ENCODE results near the gene MBD2.

MBD2 gene, protein sequence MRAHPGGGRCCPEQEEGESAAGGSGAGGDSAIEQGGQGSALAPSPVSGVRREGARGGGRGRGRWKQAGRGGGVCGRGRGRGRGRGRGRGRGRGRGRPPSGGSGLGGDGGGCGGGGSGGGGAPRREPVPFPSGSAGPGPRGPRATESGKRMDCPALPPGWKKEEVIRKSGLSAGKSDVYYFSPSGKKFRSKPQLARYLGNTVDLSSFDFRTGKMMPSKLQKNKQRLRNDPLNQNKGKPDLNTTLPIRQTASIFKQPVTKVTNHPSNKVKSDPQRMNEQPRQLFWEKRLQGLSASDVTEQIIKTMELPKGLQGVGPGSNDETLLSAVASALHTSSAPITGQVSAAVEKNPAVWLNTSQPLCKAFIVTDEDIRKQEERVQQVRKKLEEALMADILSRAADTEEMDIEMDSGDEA

GRCh38 chr18:54224379-54225014, at the start of gene MBD2:
Gene MBD2, minus strand, starts transcription at chr18:54224669. Its CDS starts 110 bp downstream, at chr18:54224559.
- peak; percentile 95 for DNase-seq (ENCODE audit: low read depth)

DNA sequence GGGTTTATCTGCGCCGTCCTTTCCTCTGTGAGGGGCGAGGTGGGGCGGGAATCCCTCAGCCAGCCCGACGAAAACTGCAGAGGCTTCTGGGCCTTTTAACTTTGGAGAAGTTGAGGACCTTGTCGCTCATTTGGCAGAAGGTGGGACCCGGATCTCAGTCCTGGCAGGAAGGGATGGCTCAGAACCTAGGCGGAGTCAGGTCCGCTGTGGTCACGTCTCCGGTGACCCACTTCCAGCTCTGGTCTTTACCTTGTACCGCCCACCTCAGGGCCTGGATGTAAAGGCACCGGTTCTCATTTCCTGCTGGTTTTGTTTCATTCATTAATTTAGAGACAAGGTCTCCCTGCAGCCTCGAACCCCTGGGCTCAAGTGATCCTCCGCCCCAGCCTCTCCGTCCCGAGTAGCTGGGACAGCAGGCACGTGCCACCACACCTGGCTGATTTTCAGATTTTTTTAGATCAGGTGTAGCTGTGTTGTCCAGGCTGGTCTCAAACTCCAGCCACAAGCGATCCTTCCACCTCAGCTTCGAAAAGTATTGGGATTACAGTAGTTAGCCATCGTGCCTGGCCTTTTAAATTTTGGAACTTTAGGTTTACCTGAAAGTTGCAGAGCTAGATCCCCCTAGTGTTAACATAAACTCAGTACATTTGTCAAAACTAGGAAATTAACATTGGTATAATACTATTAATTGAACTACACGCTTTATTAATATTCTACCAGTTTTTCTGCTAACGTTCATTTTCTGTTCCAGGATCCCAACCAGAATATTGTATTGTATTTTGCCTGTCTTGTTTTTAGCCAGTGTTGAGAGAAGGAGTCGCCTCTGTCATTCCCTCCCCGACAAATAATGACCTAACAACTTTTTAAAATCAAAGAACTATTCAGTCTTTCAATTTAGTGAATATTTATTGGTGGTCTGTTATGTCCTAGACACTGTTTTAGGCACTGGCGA, 45.7 kb upstream of the MBD2 start:
- peak; percentile 44 for DNase-seq (ENCODE audit: low read depth)

- no peak for DNase-seq (ENCODE audit: low read depth)
These were observed 44.3 kb upstream of the MBD2 start for GRCh38 chr18:54268751-54269150.

DNA sequence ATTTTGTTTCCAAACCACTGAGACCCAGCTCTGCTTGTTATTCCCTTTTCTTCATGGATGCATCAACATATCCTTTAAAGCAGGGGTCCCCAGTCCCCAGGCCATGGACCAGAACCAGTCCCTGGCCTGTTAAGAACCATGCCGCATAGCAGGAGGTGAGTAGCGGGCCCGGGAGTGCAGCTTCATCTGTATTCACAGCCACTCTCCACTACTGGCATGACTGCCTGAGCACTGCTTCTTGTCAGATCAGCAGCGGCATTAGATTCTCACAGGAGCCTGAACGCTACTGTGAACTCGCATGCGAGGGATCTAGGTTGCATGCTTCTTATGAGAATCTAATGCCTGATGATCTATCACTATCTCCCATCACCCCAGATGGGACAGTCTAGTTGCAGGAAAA, 43.2 kb upstream of the MBD2 start:
- DNase-seq (ENCODE audit: low read depth): no peak

DNA sequence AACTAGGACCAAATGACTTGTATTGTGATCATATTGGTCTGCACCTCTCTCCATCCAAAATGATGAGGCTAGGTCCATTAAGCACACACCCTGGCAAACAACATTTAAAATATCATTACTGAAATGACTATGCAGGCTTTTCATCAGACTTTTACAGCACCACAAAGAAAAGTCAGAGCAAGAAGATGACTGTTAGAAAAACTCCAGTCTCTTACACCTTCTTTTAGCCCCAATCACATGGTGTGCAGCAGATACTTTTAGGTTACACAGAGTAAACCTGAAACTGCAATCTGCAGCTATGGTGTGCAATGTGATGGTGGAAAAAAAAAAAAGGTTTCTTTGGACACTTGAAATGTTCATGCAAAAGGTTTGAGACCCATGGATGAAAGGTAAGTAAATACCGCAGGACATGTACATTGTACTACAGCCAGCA, 39.5 kb upstream of the MBD2 start:
- DNase-seq (ENCODE audit: low read depth): no peak

- DNase-seq (ENCODE audit: low read depth): no peak
These were observed 37.4 kb upstream of the MBD2 start for GRCh38 chr18:54261894-54262293.

DNA sequence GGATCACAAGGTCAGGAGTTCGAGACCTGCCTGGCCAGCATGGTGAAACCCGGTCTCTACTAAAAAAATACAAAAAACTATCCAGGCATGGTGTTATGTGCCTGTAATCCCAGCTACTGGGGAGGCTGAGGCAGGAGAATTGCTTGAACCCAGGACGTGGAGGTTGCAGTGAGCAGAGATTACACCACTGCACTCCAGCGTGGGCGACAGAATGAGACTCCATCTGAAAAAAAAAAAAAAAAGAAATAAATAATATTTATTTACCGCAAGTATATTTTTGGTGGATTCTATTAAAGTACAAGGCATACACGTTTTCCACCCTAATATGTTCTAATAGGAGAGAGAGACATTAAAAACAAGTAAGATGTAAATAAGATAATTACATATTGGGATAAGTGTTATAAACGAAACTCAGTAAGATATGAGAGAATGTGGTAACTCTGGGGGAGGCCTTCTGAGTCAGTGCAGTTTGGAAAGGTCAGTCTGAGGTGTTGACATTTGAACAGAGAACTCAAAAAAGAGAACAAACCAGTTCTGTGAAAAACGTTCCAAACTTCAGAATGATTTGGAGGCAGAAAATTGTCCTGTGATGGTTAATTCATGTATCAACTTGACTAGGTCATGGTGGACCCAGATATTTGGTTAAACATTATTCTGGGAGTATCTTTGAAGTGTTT, 36.1 kb upstream of the MBD2 start:
- peak; percentile 68 for DNase-seq (ENCODE audit: low read depth)

DNA sequence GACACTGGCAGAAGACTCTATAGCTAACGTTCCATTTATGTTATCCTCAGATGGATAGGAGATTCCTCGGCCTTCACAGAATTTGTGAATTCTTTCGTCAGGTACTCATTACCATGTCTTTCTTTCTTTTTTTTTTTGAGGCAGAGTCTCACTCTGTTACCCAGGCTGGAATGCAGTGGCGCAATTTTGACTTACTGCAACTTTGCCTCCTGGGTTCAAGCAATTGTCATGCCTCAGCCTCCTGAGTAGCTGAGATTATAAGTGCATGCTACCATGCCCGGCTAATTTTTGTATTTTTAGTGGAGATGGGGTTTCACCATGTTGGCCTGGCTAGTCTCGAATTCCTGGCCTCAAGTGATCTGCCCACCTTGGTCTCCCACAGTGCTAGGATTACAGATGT, 33.3 kb upstream of the MBD2 start:
- peak; percentile 67 for DNase-seq (ENCODE audit: low read depth)

DNA sequence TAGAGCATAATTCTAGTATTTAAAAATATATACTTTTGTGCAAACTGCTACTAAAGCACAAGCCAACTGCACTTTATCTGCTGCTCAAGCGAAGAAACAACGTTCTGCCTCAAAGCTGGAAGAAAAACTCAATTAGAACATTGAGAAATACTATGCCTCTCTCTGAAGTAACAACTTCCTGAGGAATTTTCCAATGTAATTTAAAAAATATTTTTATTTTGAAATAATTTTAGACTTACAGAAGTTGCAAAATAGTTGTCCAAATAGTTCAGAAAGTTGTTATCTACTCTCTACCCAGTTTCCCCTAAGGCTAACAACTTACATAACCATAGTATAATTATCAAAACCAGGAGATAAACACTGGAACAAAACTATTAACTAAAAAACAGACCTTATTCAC, 32.5 kb upstream of the MBD2 start:
- DNase-seq (ENCODE audit: low read depth): peak; percentile 63

GRCh38 chr18:54255141-54255540, 30.7 kb upstream of the MBD2 start:
- DNase-seq (ENCODE audit: low read depth): no peak

DNA sequence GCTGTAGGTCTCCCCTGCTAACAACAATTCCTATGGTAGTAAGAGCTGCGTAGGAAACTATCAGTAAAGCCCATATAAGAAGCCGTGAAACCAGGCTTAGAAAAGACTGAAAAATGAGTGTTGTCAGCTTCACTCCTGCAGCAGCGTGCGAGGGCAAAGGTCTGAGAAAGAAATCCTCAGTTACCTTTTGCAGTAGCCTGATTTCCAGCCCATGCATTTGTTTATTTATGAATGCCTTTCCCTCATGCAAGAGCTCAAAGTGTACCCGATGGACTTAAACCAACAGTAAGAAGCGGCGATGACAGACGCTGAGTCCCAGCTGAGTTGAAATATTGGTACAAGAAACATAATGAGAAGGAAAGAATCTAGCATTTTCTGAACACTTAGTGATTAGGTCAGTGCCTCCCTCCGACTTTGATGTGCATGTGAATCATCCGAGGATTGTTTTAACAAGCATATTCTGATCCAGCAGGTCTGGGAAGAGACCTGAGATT, 29.8 kb upstream of the MBD2 start:
- DNase-seq (ENCODE audit: low read depth): peak; percentile 80

DNA sequence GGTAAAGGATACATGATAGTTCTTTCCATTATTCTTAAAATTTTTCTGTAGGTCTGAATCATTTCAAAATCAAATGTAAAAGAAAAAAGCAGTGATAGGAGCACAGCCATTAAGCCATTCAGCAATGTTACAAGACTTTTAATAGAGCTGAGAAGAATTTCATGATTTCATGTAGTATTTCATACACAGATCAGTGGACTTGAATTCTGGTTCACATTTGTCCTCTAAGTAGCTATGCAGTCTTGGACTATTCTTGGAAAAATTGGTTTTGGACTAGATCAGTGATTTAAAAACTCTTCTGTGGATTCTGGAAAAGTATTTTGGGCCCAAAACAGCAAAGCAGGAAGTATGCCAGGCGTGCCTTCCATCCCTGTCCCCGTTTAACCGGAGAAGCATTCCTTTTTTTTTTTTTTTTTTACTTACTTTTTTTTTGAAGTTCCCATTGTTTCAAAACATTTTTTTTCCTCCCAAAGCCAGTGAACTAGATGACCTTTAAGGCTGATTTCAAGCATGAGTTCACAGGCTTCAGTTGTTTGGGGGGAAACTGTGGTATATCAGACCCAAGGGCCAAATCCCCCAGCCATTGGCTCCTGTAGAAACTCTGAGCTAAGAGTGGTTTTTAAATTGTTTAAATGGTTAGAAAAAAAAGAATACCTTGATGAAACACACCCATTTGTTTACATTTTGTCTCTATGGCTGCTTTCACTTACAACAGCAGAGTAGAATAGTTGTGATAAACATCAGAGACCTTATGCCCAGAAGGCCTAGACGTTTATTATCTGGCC, 27.3 kb upstream of the MBD2 start:
- no peak for DNase-seq (ENCODE audit: low read depth)

DNA sequence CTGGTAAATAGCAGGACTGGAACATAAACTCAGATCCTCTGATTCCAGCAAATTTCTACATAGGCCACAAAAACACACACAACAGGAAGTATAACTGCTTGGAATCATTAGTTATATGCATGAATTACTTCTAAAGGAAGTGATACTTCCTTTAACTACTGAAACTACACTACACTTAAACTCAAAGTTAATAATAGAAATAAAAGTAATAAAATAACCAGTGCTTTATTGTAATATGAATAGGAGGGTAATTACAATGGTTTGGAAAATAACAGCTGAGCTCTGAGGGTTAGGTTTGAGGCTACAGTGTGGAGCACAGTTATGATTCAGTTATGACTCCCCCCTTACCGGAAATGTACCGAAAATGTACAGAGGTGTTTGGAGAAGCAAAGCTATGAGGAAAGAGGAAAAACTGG, 26.4 kb upstream of the MBD2 start:
- DNase-seq (ENCODE audit: low read depth): no peak

GRCh38 chr18:54247511-54248175, 23.2 kb upstream of the MBD2 start:
- no peak for DNase-seq (ENCODE audit: low read depth)

DNA sequence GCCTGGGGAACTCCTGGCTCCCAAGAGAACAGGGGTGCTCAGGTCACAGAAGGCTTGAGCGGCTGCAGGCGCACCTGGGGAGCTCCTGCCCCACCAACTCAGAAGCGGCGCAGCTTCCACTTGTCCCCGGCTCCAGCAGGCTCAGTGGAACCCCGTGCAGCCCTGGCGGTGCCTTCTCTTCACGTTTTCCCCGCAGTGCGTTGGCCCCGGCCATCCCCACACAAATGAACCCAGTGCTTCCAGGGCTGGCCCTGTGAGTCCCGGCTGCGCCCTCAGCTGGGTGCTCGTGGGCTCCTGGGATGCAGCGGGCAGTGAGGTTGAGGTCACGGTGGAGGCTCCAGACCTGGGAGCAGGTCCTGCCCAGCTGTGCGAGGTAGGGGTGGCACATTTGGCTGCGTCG, 17.9 kb upstream of the MBD2 start:
- DNase-seq (ENCODE audit: low read depth): no peak

GRCh38 chr18:54241483-54241882, 17.0 kb upstream of the MBD2 start:
- DNase-seq (ENCODE audit: low read depth): no peak

DNA sequence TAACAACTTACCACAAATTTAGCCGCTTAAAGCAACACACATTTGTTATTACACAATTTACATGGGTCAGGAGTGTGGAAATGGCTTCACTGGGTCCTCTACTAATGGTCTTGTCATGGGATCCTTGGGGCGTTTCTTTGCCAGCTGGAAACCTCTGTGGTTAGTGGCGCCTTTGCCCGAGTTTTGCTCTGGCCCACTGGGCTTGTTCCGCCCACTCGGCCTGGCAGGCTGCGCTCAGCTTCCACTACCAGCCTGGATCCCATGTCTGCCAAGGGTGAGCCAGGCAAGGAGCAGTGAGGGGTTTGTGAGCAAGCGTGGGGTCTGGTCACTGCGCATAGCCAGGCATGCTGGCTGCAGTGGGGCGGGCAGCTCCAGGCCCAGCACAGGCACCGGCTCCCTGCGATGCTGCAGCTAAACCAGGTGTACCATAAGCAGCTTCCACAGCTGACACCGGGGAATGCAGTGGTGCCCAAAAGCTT, 16.2 kb upstream of the MBD2 start:
- DNase-seq (ENCODE audit: low read depth): peak; percentile 57

- no peak for DNase-seq (ENCODE audit: low read depth)
These were observed 15.1 kb upstream of the MBD2 start for GRCh38 chr18:54239601-54240000.

DNA sequence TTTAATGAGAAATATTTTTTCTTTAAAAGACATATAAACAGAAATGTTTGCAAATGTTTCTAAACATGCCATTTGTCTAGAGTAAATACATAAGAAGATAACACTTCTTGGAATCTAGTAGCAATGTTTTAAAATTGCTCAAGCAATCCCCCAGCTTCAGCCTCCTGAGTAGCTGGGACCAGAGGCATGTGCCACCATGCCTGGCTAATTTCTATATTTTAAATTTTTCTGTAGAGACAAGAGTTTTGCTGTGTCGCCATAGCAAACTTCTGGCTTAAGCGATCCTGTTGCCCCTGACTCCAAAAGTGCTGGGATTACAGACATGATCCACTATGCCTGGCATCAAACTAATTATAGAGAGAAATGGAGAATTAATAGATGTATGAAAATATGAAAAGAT, 14.6 kb upstream of the MBD2 start:
- DNase-seq (ENCODE audit: low read depth): no peak
